Islet of Langerhans (tissue), 1 donor: ENCODE data around the gene DOCK9.
"Not testable (repeated sequence)": the region's sequence is repeated elsewhere in the genome, so short reads cannot be mapped to it uniquely, and the experiment has no call there.

ENCODE experiments used
- FAIRE-seq: peaks from one replicate; lab custom pipeline; 2011; peaks lifted over from hg19 to GRCh38; lab: Jason Lieb, UNC

DOCK9 gene

DNA sequence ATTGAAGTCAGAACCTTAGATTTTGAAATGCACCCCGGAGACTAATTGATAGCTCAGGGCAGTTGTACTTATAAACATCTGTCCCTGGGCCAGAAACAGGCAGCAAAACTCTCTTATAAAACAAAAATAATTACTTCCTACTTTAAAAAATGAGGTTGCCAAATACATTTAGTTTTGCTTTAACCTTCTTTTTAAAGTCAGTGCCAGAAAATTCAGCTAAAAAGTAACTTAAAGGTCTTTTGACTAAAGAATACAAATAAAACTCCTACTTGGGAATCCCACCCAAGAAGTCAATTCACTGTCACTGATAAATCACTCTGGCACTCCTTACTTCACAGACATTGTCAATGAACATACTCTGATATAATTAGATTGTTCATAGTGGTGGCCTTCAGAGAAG is 60.7 kb downstream of the DOCK9 start:
- FAIRE-seq: no peak

DNA sequence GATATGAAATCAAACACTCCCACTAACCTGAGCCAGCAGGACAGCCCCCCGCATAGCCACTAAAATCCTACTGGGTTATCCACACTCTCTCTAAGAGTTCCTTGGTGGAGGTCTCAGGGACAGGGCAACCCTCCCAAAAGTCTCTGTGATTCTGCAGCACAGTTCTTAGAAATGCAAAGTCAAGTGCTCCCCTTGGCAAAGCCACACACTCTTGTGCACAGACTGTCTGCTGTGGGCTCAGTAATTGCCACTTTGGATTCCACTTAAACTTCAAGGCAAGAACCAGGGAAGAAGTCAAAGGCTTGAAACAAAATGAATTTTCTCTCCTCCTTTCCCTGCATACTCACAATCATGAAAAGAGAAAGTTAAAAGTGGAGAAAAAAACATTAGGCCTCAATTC is 61.5 kb downstream of the DOCK9 start:
- FAIRE-seq: no peak

DNA sequence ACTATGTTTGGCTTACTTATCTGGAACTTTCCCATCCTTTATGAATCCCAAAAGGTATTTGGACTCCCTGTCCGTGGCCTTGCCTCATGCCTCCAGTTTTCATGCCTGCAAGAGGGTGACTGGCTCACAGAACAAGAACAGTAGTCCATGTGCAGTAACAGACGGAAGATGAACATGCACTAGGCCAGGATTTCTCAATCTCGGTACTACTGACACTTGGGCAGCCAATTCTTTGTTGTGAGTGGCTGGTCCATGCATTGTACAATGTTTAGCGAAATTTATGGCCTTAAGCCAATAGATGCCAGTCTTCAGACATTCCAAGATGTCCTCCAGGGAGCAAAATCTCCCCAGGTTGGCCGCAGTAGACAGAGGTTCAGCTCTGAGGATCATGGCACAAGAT is 61.9 kb downstream of the DOCK9 start:
- FAIRE-seq: no peak

DNA sequence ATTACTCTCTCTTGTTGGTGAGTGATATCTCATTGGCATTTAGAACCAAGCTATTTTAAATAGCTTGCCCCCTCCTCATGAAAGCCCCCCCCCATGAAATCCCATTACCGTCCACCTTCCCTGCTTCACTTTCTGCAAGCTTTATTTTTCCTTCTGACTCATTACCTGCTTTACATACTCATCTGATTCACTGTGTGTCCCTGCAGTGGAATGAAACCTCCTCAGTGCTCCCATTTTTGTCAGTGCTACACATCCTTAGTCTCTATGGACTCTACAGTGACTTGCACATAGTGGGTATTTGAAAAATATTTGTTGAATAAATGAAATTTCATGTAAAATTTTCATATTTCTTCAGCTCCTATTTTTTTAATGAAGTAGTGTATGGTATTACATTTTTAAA is 62.3 kb downstream of the DOCK9 start:
- no peak for FAIRE-seq

DNA sequence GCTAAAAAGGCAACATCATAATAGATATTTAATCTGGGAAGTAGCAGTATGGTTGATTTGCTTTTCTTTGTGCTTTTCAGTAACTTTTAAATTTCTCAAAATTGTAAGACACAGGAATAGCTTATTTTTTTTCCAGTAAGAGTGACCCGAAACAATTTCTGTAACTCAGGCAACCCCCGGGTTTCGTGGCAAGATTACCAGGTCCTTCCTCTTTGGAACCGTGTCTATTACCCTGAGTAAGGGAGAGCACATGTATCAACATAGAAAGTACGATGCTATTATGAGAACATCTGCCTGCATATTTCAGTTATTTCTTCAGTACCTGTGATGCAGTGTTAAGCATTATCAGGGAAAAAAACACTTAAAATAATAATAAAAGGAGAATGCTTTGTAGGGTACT is 64.1 kb downstream of the DOCK9 start:
- no peak for FAIRE-seq

DNA sequence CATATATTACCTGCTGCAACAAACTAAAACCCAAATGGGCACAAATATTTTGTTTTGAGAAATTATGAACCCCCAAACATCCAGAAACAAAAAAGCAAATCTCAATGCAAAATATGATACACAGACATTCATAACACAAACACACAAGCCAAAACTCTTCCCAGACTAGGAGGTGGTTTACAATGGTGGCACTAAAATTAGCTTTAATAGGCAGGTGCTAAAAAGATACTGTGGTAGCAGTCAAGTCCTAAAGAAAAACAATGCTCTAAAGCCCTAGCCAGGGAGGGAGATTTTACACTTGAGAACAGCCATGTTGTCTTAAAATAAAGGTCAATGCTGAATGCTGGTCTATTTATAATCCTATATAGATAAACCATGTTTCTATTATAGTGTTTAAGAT is 65.0 kb downstream of the DOCK9 start:
- no peak for FAIRE-seq

DNA sequence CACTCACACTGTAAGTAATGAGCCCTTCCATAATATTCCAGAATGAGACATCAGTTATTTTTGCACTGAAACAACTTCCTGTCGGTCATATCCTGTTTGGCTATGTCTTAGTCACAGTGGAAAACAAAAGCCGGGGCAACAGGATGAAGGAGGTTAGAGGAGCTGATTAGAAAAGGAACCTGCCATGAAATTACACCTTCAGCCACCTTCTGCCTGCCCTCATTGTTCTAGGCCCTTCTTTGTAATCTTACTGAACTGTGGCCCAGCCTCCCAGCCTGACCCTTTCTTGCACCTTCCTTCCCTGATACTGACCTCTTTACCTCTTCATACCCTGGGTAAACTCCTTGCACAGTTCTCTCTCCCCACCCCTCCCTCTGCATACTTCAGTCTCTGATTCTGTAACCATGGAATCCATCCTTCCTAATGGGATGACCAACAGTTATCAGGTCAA is 67.3 kb downstream of the DOCK9 start:
- FAIRE-seq: no peak

DNA sequence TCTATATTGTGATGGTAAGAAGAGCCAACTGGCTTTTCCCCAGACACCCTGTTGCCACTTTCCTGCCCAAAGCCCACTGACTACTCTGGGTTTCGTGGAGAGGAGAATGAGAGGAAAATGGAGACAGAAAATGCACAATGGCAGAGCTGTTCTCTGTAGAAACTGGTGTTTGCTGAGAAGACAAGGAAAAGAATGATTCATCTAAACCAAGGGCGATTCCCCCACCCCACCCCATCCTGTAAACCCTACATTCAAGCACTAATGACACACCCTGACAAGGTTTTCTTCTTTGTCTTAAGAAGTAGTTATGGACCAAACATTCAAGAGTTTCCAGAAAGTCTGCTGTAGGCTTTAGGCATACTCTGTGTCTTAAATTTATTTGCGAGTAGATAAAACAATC is 68.8 kb downstream of the DOCK9 start:
- no peak for FAIRE-seq

DNA sequence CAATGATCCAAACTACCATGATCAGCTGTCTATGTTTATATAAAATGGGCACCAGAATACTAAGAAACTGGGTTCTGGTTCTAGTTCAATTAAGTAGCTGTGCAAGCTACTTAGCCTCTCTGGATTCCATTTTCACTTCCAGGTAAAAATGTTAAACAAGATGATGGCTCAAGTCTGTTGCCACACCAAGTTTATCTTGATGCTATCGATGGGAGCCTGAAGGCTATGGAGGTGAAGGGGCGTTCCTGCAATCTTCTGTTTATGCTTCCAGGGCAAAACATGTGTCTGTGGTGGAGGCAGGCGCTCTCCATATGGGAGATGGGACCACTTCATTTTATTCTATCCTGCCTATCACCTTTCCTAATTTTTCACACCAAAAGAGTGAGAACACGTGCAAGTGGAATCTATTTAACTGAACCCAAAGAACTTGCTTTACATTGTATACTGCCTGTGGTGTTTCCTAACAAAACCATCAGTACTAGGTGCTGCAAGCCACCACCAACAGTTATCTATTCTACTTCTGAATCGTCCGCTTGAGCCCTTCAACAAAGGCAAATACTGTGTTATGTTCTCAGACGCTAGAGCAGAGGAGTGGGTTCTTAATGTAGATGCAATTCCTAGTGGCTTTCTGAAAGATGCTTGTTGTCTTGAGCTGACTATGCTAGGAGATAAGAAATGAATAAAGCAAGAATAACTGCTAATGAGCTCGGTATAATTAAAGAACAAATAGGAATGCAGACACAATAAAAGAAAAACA is 70.9 kb downstream of the DOCK9 start:
- FAIRE-seq: no peak

DNA sequence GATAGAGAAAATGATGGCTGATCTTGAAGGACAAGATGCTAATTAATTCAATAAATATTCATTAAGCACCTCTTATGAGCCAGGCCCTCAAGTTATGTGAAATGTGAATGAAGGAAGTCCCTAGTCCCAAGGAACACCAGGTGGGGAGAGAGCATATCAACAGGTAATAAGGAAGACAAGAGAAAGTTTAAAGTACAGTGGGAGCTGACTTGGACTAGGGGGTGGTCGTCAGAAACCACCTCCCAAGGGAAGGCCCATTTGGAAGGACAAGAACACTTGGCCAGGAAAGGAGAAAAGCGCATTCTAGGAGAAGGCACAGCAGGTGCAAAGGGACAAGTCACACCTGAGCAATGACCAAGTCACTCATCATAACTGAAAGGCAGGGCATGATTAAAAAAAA is 72.7 kb downstream of the DOCK9 start:
- FAIRE-seq: no peak

DNA sequence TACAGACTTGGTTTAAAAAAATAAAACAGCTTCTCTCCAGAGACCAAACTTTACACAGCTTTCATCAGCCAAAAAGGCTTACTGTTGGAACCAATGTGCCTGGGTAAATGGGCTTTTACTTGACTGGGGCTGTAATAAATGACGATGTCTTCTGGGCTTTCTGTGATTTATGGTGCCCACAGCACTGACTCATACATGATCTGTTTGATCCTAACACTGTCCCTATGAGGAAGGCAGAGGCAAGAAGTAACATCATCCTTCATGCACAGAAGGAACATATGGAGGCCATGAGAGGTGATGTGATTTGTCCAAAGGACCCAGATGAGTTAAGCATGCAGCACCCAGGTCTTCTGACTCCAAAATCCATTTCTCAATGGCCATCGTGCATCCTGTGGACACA is 77.4 kb downstream of the DOCK9 start:
- FAIRE-seq: no peak

DNA sequence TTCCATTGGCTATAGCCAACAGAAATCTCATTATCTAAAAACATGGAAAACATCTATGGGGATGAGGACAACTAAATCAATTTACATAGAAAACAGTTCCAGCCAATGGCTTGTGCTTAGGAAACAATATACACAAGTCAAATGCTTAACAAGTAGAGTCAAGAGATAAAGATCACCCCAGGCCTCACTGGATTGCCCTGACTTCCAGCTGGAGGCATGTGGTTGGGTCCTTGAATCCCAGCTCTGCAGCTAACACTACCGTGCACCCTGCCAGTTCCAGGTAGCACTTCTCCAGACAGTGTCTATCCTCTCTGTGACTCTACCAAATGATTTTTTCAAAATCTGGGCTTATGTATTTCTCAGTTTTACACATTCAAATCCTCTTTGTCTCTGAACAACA is 80.2 kb downstream of the DOCK9 start:
- FAIRE-seq: no peak

DNA sequence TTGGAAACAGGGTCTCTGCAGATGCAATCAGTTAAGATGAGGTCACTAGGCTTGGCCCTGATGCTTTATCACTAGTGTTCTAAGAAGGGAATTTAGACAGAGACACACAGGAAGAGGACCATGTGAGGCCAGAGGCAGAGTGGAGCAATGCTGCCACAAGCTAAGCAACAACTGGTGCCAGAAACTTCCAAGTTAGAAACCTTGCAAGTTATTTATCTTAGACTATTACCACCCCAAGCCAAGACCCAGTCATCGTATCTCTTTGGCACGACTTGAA is 81.1 kb downstream of the DOCK9 start:
- no peak for FAIRE-seq

DNA sequence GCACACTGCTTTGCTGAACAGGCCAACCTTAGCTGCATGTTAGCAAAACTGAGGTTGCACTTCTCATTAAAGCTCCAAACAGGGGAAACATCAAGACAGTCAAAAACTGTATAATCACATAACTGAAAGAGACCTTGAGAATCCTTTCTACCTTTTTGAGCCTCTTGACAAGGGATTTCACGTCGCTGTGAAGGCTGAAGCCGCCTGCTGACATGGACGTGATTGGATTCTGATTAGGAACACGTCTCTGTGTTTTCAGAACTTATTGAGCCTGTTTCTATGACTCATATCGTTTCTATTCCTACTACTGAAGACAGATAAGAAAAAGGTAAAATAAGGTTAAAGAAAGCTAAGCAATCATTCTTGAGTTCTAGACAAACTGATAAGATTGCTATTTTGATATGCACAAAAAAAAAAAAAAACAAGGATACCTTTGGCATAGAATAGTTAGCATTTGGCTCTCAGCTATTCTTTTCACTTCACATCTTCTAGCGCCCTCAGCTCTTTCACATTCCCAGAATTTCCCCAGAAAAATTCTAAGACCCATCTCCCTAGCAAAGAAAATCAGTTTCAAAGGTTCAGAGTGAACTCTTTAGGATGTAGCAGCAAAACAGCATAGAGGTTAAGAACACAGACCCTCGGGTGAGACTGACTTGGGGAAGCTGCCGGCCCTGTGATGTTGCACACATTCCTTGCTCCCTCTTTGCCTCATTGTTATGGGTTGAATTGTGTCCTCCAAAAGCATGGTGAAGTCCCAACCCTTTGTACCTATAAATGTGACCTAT is 81.6 kb downstream of the DOCK9 start:
- FAIRE-seq: no peak

DNA sequence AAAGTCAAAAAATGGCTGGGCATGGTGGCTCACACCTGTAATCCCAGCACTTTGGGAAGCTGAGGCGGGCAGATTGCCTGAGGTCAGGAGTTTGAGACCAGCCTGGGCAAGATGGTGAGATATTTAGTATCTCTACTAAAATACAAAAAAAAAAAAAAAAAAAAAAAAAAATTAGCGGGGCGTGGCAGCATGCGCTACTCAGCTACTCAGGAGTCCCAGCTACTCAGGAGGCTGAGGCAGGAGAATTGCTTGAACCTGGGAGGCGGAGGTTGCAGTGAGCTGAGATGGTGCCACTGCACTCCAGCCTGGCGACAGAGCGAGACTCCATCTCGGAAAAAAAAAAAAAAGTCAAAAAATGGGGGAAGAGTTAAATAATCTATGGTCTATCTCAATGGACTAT is 83.0 kb downstream of the DOCK9 start:
- not testable (repeated sequence) for FAIRE-seq

DNA sequence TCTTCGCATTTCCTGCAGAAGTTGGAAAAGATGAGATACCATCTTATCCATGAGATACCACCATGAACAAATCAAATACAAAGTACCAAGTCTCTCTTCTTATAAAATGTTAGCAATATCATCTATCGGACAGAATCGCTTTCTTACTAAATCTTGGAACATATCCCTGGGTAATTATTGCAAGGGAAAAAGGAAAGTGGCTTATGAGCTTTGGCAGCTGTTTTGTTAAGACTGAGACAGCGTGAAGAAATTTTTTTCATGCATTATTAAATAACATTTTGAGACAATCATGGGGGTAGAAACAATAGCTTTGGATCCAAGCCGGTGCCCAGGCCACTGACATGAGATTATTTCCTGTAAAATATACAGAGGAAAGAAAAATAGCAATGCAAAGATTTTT is 84.5 kb downstream of the DOCK9 start:
- FAIRE-seq: no peak

DNA sequence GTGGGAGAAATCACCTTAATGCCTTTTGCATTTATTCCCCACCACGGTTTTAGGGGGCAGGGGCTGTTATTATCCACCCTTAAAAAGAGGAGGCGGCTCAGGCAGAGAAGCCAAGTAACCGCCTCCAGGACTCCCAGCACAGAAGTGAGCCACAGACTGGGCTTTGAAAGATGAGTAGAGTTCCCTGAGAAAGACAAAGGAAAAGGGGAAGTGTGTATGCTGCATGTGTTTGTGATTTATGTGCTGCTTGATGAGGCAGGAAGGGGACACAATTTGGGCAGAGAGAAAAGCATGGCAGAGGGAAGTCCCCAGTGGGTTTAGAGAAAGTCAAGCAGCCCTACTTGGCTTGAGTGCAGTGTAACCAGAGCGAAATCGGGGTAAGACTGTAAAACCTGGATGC is 85.0 kb downstream of the DOCK9 start:
- no peak for FAIRE-seq

DNA sequence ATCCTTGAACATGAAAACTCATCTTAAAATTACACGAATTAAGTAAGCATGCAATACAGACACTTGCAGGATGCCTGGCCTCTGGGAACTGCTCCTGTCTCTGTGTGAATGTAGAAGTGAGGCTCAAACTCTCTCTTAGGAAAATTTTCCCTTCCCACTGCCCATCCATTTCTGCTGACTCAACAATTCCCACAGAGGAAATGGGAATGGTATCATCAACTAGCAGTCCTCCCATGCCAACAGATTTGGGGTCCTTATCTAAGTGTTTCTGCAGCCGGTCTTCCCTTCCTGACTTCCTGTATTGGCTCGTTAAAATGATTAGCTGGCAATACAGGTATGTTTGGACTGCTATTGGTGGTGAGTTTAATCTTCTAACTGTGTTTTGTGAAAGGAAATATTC is 85.8 kb downstream of the DOCK9 start:
- FAIRE-seq: no peak

DNA sequence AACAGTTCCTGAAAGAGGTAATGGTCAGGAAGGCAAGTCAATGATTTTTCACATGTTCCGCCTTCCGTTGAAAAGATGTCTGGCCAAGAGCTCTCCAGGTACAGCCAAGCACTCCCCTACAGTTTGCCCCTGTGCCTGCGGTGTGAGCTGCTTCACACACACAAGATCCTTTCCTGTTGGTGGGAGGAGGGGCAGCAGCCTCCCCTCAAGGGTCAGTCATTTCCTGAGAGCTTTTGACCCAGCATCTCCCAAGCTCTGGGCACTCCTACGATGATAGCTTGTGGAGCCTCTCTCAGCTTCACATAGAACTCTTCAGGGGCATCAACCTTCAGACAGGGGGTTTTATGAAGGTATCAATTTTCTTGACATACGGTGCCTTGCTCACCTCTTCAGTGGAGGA is 86.9 kb downstream of the DOCK9 start:
- FAIRE-seq: no peak

DNA sequence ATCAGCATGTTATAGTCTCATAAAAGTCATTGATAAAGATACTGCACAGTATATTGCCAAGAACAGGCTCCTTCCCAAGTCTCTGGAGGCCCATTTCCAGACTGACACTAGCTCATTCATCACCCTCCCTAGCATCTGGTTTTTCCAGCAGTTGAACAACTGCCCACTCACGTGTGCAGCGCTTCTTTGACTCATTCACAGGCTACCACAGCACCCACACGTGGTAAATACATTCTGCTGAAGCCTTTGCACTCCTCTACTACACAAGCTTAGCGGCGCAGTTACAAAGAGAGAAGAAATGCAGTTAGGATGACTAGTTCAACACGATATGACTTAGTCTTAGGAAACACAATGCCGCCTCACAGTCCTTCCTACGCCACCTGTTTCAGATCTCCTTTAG is 87.7 kb downstream of the DOCK9 start:
- FAIRE-seq: no peak

DNA sequence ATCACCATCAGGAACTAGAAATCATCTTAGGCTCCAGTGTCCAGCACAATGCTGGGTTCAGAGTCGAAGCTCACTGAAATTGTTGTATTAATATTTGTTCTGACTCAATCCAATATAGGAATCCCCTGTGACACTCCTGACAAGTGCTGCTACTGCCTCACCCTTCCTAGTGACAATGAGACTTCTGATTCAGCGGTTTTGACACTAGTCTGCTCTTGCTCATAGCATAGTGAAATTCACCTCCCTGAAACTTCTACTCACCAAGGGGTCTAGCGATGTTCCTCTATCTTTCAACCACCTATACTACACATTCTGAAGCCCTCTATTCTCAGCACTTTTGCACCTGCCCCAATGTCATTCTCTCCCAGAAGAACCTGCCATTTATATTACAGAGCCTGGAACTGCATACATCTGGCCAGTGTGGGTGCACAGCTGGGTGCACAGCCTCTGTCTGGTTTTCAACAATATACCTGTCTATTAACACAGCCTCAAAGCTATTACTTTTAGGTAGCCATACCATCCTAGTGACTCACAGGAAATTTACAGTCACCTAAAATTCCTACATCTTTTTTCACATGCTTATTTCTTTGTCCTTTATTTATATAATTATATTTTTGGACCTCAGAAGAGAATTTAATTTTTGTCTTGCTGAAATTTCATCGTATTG is 88.3 kb downstream of the DOCK9 start:
- FAIRE-seq: no peak

DNA sequence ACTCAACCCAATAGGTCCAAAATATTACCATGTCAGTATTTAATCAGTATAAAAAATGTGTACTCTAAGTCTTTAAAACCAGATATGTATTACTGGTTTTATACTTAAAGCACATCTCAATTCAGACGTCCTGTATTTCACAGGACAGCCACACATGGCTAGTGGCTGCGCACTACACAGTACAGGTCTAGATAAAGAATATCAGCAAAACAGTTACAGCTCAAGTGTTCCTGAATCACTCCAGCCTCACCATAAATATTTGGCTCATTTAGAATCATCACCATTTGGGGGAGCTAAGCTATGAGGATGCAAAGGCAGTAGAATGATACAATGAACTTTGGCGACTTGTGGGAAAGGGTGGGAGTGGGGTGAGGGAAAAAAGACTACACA is 89.0 kb downstream of the DOCK9 start:
- no peak for FAIRE-seq

DNA sequence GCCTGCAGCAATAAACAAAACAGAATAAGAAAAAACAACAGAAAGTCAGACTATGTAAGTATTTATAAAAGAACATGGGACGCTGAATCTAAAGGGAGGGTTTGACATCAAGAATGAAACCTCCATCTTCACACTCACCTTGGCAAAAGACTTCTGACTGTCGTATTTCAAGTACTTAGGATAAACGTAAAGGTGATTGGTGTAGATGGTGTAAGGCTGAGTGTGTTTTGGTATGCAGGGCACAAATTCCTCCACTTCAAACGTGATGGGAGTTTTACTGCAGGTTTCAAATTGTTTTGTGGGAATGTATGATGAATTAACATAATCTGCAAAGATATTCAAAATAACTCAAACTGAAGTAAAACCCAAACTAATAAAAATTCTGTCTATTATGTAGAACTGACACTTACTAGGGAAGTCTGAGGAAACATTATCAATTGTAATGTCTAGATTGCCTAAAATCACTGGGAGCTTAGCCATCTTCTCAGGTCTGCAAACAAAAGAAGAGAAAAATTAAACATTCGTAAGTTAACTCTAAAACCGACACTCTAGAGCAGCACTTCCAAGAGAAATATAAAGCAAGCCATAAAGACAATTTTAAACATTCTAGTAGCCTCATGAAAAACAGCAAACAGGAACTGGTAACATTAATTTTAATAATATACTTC is 89.5 kb downstream of the DOCK9 start:
- FAIRE-seq: no peak
